Renal pelvis (tissue), 4 donors: ENCODE measurements around the gene SPARCL1. TPM values are rescaled to one million over a fixed set of nuclear protein-coding genes. Genes with fewer than 3 reads are reported as not detected.
"Not testable (repeated sequence)": the region's sequence is repeated elsewhere in the genome, so short reads cannot be mapped to it uniquely, and the experiment has no call there.

Experiments
- DNase-seq: peaks from one replicate; pipeline ENCODE4 v3.0.0-alpha.2; 2013
- polyA plus RNA-seq, 3 donors: library from polyadenylated mRNA; unstranded; fragments of 120-200 nt; gene quantifications; one replicate each; pipeline ENCODE4 v1.2.1, GENCODE V29; 2013; ENCODE audit not compliant: insufficient read length in 3 of 3

SPARCL1 gene
- polyA plus RNA-seq, 3 donors: 4.4 to 13.8 (median 8.8) TPM

- no peak for DNase-seq
Observed at GRCh38 chr4:87461281-87461700, 67.9 kb downstream of the SPARCL1 start.

GRCh38 chr4:87458913-87459312, 70.3 kb downstream of the SPARCL1 start:
- no peak for DNase-seq

GRCh38 chr4:87451537-87451936, 77.6 kb downstream of the SPARCL1 start:
- no peak for DNase-seq

GRCh38 chr4:87446375-87446774, 82.8 kb downstream of the SPARCL1 start:
- not testable (repeated sequence) for DNase-seq

GRCh38 chr4:87445964-87446363, 83.2 kb downstream of the SPARCL1 start:
- DNase-seq: no peak

- no peak for DNase-seq
Observed at GRCh38 chr4:87444741-87445140, 84.4 kb downstream of the SPARCL1 start.

- no peak for DNase-seq
Observed at GRCh38 chr4:87442889-87443288, 86.3 kb downstream of the SPARCL1 start.

GRCh38 chr4:87433342-87433741, 95.8 kb downstream of the SPARCL1 start:
- no peak for DNase-seq

GRCh38 chr4:87430038-87430437, 99.1 kb downstream of the SPARCL1 start:
- no peak for DNase-seq

- no peak for DNase-seq
Observed at GRCh38 chr4:87428979-87429378, 100.2 kb downstream of the SPARCL1 start.

- no peak for DNase-seq
Observed at GRCh38 chr4:87427518-87427868, 101.7 kb downstream of the SPARCL1 start.

GRCh38 chr4:87426865-87427517, 102.2 kb downstream of the SPARCL1 start:
- no peak for DNase-seq

GRCh38 chr4:87425711-87426110, 103.5 kb downstream of the SPARCL1 start:
- no peak for DNase-seq

- not testable (repeated sequence) for DNase-seq
Observed at GRCh38 chr4:87424099-87424543, 105.1 kb downstream of the SPARCL1 start.

Other genes with a start within 250 kb of the SPARCL1 start
- gene HSD17B13, start 206.5 kb downstream of the SPARCL1 start, polyA plus RNA-seq: under 1 TPM; 0.33 to 0.55 (median 0.48) TPM
- 10 to 100 TPM; 51.1 to 64.5 (median 59.0) TPM for gene HSD17B11, start 138.2 kb downstream of the SPARCL1 start, polyA plus RNA-seq
- 10 to 100 TPM; 57.8 to 69.9 (median 68.7) TPM for gene NUDT9, start 106.8 kb downstream of the SPARCL1 start, polyA plus RNA-seq
- under 1 TPM; 0.04 to 0.13 (median 0.04) TPM for gene DSPP, start 79.2 kb upstream of the SPARCL1 start, polyA plus RNA-seq
- under 1 TPM in 2 of 3 donors, not detected in 1; 0.06 to 0.07 TPM for gene DMP1, start 120.9 kb upstream of the SPARCL1 start, polyA plus RNA-seq